GM12891 (cell line): ENCODE measurements around the gene BLZF1.
"Not testable (repeated sequence)": the region's sequence is repeated elsewhere in the genome, so short reads cannot be mapped to it uniquely, and the experiment has no call there.

Experiments used
- DNase-seq: peaks from one replicate; pipeline ENCODE4 v3.0.0; 2011; ENCODE audit warnings: low spot score; ENCODE audit not compliant: insufficient read length
- FAIRE-seq: peaks from 2 replicates; lab custom pipeline; 2011; peaks lifted over from hg19 to GRCh38; lab: Jason Lieb, UNC
- PAX5 ChIP-seq: IDR thresholded peaks from 2 replicates; pipeline ENCODE4 v1.6.1; 2011; ENCODE audit warnings: low read length, moderate library complexity, mild to moderate bottlenecking; ENCODE audit not compliant: insufficient read depth, severe bottlenecking
- POLR2A ChIP-seq: IDR thresholded peaks from 2 replicates; pipeline ENCODE4 v1.6.1; 2011; ENCODE audit warnings: low read depth, low read length, control low read depth
- POLR2AphosphoS5 ChIP-seq: IDR thresholded peaks from 2 replicates; pipeline ENCODE4 v1.6.1; 2011; ENCODE audit warnings: low read depth, low read length, control low read depth
- POU2F2 ChIP-seq: IDR thresholded peaks from 2 replicates; pipeline ENCODE4 v1.6.1; 2011; ENCODE audit warnings: low read depth, mild to moderate bottlenecking, control low read depth, low read length, moderate library complexity
- SPI1 ChIP-seq: IDR thresholded peaks from 2 replicates; pipeline ENCODE4 v1.6.1; 2011; ENCODE audit warnings: low read depth, low read length, control low read depth
- TAF1 ChIP-seq: IDR thresholded peaks from 2 replicates; pipeline ENCODE4 v1.6.1; 2011; ENCODE audit warnings: low read depth, low read length, control low read depth

Gene BLZF1

DNA sequence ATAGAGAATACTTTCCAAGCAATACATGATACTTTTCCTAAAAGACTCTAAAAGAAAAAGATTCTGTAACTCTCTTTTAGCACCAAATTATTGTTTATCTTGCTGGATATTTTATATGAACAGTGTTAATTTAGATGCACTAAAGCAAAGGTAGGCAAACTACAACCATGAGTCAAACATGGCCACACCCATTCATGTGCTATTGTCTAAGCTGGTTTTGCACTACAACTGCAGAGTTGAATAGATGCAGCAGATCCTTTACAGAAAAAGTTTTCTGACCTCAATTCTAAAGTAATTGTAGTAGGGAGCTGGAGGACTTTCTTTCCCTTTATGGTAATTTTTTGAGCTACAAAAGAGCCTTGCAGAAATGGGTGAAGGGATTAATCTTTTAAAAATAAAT lies 19.4 kb downstream of the BLZF1 start:
- DNase-seq (no peak), FAIRE-seq (no peak)
- TF ChIP-seq POLR2AphosphoS5: no peak
- TF ChIP-seq SPI1: no peak
- no peak for TF ChIP-seq PAX5
- TF ChIP-seq POU2F2: no peak
- TF ChIP-seq TAF1: no peak
- TF ChIP-seq POLR2A: no peak

DNA sequence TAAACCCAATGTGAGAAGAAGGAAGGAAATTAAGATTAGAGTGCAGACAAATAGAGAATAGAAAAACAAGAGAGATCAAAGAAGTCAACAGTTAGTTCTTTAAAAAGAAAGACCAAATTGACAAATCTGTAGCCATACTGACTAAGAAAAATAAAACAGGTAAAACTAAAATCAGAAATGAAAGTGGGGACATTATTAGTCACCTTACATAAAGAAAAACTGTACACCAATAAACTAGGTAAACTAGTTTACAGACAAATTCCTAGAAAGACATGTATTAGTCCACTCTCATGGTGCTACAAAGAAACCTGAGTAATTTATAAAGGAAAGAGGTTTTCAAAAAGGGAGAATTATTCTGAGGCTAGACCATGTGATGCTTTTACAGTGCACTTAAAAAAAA lies 22.3 kb downstream of the BLZF1 start:
- FAIRE-seq (no peak), DNase-seq (no peak)
- TF ChIP-seq TAF1 (no peak), POU2F2 (no peak), PAX5 (no peak), SPI1 (no peak), POLR2AphosphoS5 (no peak), POLR2A (no peak)

GRCh38 chr1:169392406-169392805 lies 24.4 kb downstream of the BLZF1 start:
- TF ChIP-seq POLR2AphosphoS5: no peak
- no peak for TF ChIP-seq TAF1
- no peak for TF ChIP-seq SPI1
- TF ChIP-seq PAX5: no peak
- TF ChIP-seq POU2F2: no peak
- no peak for TF ChIP-seq POLR2A
- FAIRE-seq (no peak), DNase-seq (no peak)

GRCh38 chr1:169395955-169396354 lies 28.0 kb downstream of the BLZF1 start:
- FAIRE-seq: no peak
- no peak for TF ChIP-seq POLR2A
- no peak for TF ChIP-seq TAF1
- no peak for TF ChIP-seq POU2F2
- TF ChIP-seq POLR2AphosphoS5: no peak
- no peak for TF ChIP-seq PAX5
- no peak for TF ChIP-seq SPI1
- no peak for DNase-seq

GRCh38 chr1:169402578-169402977 lies 34.6 kb downstream of the BLZF1 start:
- not testable (repeated sequence) for DNase-seq, FAIRE-seq

DNA sequence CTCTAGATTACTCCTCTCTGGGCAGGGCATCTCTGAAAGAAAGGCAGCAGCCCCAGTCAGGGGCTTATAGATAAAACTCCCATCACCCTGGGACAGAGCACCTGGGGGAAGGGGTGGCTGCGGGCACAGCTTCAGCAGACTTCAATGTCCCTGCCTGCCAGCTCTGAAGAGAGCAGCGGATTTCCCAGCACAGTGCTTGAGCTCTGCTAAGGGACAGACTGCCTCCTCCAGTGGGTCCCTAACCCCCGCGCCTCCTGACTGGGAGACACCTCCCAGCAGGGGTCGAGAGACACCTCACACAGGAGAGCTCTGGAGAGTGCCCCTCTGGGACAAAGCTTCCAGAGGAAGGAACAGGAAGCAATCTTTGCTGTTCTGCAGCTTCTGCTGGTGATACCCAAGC lies 40.3 kb downstream of the BLZF1 start:
- FAIRE-seq, DNase-seq: not testable (repeated sequence)

GRCh38 chr1:169414952-169415351 lies 47.0 kb downstream of the BLZF1 start:
- TF ChIP-seq SPI1 (no peak), POLR2A (no peak), PAX5 (no peak), POLR2AphosphoS5 (no peak), POU2F2 (no peak), TAF1 (no peak)
- FAIRE-seq (no peak), DNase-seq (no peak)

DNA sequence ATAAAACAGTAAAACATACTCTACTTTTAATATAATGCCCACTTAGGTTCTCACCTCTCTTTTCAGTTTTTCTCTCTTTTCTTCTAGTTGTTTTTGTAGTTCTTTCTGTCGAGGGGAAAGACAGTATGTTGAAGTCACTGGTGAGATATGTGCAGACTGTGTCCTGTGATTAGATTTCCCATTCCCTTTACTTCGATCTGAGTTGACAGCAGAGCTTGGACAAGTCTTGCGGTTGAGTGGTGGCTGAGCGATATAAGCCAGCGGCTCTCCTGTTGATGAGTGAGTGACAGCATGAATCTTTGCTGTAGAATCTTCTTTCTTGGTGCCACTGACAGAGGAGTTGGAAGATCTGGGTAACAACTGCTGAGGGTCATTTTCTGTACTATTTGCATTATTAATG lies 53.3 kb downstream of the BLZF1 start:
- TF ChIP-seq PAX5: no peak
- no peak for DNase-seq
- FAIRE-seq: no peak

DNA sequence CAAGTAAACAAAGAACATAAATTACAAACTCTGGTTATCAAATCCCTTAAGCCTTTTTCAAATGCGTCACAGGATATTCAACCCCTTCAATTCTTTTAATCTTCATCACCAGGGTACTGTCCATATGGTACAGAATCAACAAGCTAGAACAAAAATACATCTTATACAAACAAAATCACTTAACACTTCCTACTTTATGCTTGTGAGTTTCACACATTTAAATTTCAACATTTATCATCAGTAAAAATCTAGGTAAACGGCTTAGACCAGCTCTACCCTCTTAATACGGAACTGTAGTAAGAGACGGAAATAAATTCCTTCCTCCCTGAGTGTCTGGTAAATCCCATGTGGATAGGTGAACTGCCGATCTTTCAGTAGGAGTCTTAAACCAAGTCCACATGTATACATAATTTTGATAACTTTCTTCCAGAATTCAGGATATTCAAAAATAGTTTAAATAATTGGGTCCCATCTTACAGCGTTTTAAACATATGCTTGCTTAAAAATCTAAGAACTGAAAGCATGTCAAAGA lies 58.2 kb downstream of the BLZF1 start:
- TF ChIP-seq POU2F2 (no peak), TAF1 (no peak), PAX5 (no peak), POLR2AphosphoS5 (no peak), POLR2A (no peak), SPI1 (no peak)
- FAIRE-seq: no peak
- no peak for DNase-seq

GRCh38 chr1:169427081-169427641 lies 59.2 kb downstream of the BLZF1 start, which contains the start of gene CCDC181:
TSS of gene CCDC181 (minus strand) at chr1:169427474. CDS start at chr1:169424927, 2,547 bp downstream.
- DNase-seq (peak; percentile 17), FAIRE-seq (peak; percentile 54)
- no peak for TF ChIP-seq POU2F2
- no peak for TF ChIP-seq POLR2A
- no peak for TF ChIP-seq PAX5
- no peak for TF ChIP-seq POLR2AphosphoS5
- no peak for TF ChIP-seq TAF1
- TF ChIP-seq SPI1: no peak
